Measurements from ENCODE around the gene NEK7.

NEK7 gene

DNA sequence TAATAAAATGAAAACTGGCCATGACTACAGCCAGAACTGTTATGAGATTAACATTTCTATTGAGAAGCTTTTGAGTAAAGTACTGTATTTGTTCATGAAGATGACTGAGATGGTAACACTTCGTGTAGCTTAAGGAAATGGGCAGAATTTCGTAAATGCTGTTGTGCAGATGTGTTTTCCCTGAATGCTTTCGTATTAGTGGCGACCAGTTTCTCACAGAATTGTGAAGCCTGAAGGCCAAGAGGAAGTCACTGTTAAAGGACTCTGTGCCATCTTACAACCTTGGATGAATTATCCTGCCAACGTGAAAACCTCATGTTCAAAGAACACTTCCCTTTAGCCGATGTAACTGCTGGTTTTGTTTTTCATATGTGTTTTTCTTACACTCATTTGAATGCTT lies 164.0 kb downstream of the NEK7 start:
- Histone ChIP-seq H3K9ac (ENCODE audit: low read depth in 1 of 2, low read length in 2 of 2) (no peak overlapping the region), H3K27ac (ENCODE audit: low read depth, low read length) (no peak overlapping the region), H3K9me3 (ENCODE audit: control insufficient read depth in 1 of 2, low read length in 2 of 2) (no peaks in the 10 kb centered on the region), H3K36me3 (ENCODE audit: control insufficient read depth in 1 of 2, insufficient read depth in 2 of 2, low read length in 2 of 2) (peaks cover 0 to 6% of the 10 kb centered on the region in 2 donors), H3K4me1 (ENCODE audit: control insufficient read depth in 1 of 2, insufficient read depth in 2 of 2, low read length in 2 of 2) (no peaks in the 10 kb centered on the region), H3K4me3 (ENCODE audit: low read depth in 1 of 2, low read length in 2 of 2) (no peak overlapping the region), H3K27me3 (ENCODE audit: control insufficient read depth in 1 of 2, insufficient read depth in 2 of 2, low read length in 2 of 2) (no peaks in the 10 kb centered on the region)

DNA sequence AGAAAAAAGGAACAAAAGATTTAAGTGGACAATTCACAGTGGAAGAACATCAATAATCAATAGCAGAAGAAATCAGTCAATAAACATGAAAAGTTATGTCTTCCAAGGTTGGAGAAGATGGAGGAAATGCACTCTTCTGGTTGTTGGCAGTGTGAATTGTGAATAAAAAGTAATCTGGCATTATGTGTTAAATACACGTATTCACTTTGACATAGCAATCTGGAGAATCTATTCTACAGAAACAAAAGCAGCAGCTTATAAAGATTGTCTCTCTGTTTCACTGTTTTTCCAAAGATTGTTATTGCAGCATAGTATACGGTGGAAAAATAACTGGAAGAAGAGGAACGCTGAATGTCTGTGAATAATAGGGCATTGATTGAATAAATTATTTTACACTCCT lies 169.4 kb downstream of the NEK7 start:
- H3K27me3 ChIP-seq (ENCODE audit: control insufficient read depth in 1 of 2, insufficient read depth in 2 of 2, low read length in 2 of 2) = no peaks in the 10 kb centered on the region
- H3K4me1 ChIP-seq (ENCODE audit: control insufficient read depth in 1 of 2, insufficient read depth in 2 of 2, low read length in 2 of 2) = no peaks in the 10 kb centered on the region
- no peak overlapping the region for H3K9ac ChIP-seq (ENCODE audit: low read depth in 1 of 2, low read length in 2 of 2)
- no peaks in the 10 kb centered on the region for H3K36me3 ChIP-seq (ENCODE audit: control insufficient read depth in 1 of 2, insufficient read depth in 2 of 2, low read length in 2 of 2)
- no peak overlapping the region for H3K4me3 ChIP-seq (ENCODE audit: low read depth in 1 of 2, low read length in 2 of 2)
- H3K9me3 ChIP-seq (ENCODE audit: control insufficient read depth in 1 of 2, low read length in 2 of 2) = no peaks in the 10 kb centered on the region
- H3K27ac ChIP-seq (ENCODE audit: low read depth, low read length) = no peak overlapping the region

DNA sequence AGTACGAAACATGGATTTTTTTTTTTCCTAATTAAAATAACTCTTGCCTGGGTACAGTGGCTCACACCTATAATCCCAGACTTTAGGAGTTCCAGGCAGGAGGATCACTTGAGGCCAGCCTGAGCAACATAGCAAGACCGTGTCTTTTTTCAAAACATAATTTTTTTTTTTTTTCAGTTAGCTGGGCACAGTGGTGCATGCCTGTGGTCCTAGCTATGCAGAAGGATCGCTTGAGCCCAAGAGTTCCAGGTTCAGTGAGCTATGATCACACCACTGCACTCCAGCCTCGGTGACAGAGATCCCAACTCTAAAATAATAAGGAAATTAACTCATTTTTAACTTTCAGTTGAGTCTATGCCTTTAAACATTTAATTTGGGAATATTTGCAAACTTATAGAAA lies 170.1 kb downstream of the NEK7 start:
- no peak overlapping the region for H3K4me3 ChIP-seq (ENCODE audit: low read depth in 1 of 2, low read length in 2 of 2)
- no peak overlapping the region for H3K9ac ChIP-seq (ENCODE audit: low read depth in 1 of 2, low read length in 2 of 2)
- H3K36me3 ChIP-seq (ENCODE audit: control insufficient read depth in 1 of 2, insufficient read depth in 2 of 2, low read length in 2 of 2) = no peaks in the 10 kb centered on the region
- H3K4me1 ChIP-seq (ENCODE audit: control insufficient read depth in 1 of 2, insufficient read depth in 2 of 2, low read length in 2 of 2) = no peaks in the 10 kb centered on the region
- no peak overlapping the region for H3K27ac ChIP-seq (ENCODE audit: low read depth, low read length)
- H3K27me3 ChIP-seq (ENCODE audit: control insufficient read depth in 1 of 2, insufficient read depth in 2 of 2, low read length in 2 of 2) = no peaks in the 10 kb centered on the region
- H3K9me3 ChIP-seq (ENCODE audit: control insufficient read depth in 1 of 2, low read length in 2 of 2) = no peaks in the 10 kb centered on the region

- no peaks in the 10 kb centered on the region for H3K9me3 ChIP-seq (ENCODE audit: control insufficient read depth in 1 of 2, low read length in 2 of 2)
- H3K27me3 ChIP-seq (ENCODE audit: control insufficient read depth in 1 of 2, insufficient read depth in 2 of 2, low read length in 2 of 2) = no peaks in the 10 kb centered on the region
- H3K36me3 ChIP-seq (ENCODE audit: control insufficient read depth in 1 of 2, insufficient read depth in 2 of 2, low read length in 2 of 2) = no peaks in the 10 kb centered on the region
- no peak overlapping the region for H3K27ac ChIP-seq (ENCODE audit: low read depth, low read length)
- no peak overlapping the region for H3K4me3 ChIP-seq (ENCODE audit: low read depth in 1 of 2, low read length in 2 of 2)
- no peaks in the 10 kb centered on the region for H3K4me1 ChIP-seq (ENCODE audit: control insufficient read depth in 1 of 2, insufficient read depth in 2 of 2, low read length in 2 of 2)
- no peak overlapping the region for H3K9ac ChIP-seq (ENCODE audit: low read depth in 1 of 2, low read length in 2 of 2)
Observed at GRCh38 chr1:198328458-198329032, 171.7 kb downstream of the NEK7 start.

DNA sequence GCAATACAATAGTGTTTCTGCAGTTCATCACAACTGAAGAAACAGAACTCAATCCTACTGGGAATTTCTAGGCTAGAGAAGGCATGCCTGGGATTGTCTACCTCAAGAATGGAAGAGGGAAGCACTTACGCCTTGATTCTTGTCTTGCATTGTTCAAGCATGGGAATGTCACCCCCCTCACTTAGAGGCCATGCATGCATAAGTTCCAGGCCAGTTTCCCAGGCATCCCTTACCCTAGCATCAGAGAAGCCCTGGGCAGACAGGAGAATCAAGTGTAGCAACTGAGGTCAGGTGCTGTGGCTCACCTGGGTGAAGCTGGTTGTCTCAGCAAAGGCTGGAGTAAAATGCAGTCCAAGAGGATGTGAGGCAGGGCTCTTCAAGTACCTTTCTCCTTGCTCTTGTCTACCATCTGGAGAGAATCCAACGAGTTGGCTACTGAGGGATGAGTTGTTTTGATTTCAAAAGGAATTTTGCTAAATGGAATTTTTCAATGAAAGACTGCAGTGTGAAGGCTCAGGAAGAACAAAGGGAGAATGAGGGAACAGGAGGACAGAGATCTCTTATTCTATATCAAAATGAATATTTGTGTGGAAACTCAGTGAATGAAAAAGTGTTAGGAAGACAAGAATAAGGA lies 174.3 kb downstream of the NEK7 start:
- no peaks in the 10 kb centered on the region for H3K36me3 ChIP-seq (ENCODE audit: control insufficient read depth in 1 of 2, insufficient read depth in 2 of 2, low read length in 2 of 2)
- H3K9ac ChIP-seq (ENCODE audit: low read depth in 1 of 2, low read length in 2 of 2) = no peak overlapping the region

GRCh38 chr1:198333744-198334143 lies 176.9 kb downstream of the NEK7 start:
- H3K4me1 ChIP-seq (ENCODE audit: control insufficient read depth in 1 of 2, insufficient read depth in 2 of 2, low read length in 2 of 2) = no peaks in the 10 kb centered on the region
- no peak overlapping the region for H3K9ac ChIP-seq (ENCODE audit: low read depth in 1 of 2, low read length in 2 of 2)
- no peaks in the 10 kb centered on the region for H3K9me3 ChIP-seq (ENCODE audit: control insufficient read depth in 1 of 2, low read length in 2 of 2)
- no peaks in the 10 kb centered on the region for H3K36me3 ChIP-seq (ENCODE audit: control insufficient read depth in 1 of 2, insufficient read depth in 2 of 2, low read length in 2 of 2)
- H3K4me3 ChIP-seq (ENCODE audit: low read depth in 1 of 2, low read length in 2 of 2) = no peak overlapping the region
- H3K27me3 ChIP-seq (ENCODE audit: control insufficient read depth in 1 of 2, insufficient read depth in 2 of 2, low read length in 2 of 2) = no peaks in the 10 kb centered on the region
- no peak overlapping the region for H3K27ac ChIP-seq (ENCODE audit: low read depth, low read length)

More for the DNA sequence above, 174.3 kb downstream of the NEK7 start:
- Histone ChIP-seq H3K27ac (ENCODE audit: low read depth, low read length) (no peak overlapping the region), H3K4me3 (ENCODE audit: low read depth in 1 of 2, low read length in 2 of 2) (no peak overlapping the region), H3K9me3 (ENCODE audit: control insufficient read depth in 1 of 2, low read length in 2 of 2) (no peaks in the 10 kb centered on the region), H3K27me3 (ENCODE audit: control insufficient read depth in 1 of 2, insufficient read depth in 2 of 2, low read length in 2 of 2) (no peaks in the 10 kb centered on the region), H3K4me1 (ENCODE audit: control insufficient read depth in 1 of 2, insufficient read depth in 2 of 2, low read length in 2 of 2) (no peaks in the 10 kb centered on the region)

GRCh38 chr1:198335663-198336062 lies 178.9 kb downstream of the NEK7 start:
- Histone ChIP-seq H3K27me3 (ENCODE audit: control insufficient read depth in 1 of 2, insufficient read depth in 2 of 2, low read length in 2 of 2) (no peaks in the 10 kb centered on the region), H3K36me3 (ENCODE audit: control insufficient read depth in 1 of 2, insufficient read depth in 2 of 2, low read length in 2 of 2) (no peaks in the 10 kb centered on the region), H3K9ac (ENCODE audit: low read depth in 1 of 2, low read length in 2 of 2) (no peak overlapping the region), H3K4me3 (ENCODE audit: low read depth in 1 of 2, low read length in 2 of 2) (no peak overlapping the region), H3K4me1 (ENCODE audit: control insufficient read depth in 1 of 2, insufficient read depth in 2 of 2, low read length in 2 of 2) (no peaks in the 10 kb centered on the region), H3K9me3 (ENCODE audit: control insufficient read depth in 1 of 2, low read length in 2 of 2) (no peaks in the 10 kb centered on the region), H3K27ac (ENCODE audit: low read depth, low read length) (no peak overlapping the region)

DNA sequence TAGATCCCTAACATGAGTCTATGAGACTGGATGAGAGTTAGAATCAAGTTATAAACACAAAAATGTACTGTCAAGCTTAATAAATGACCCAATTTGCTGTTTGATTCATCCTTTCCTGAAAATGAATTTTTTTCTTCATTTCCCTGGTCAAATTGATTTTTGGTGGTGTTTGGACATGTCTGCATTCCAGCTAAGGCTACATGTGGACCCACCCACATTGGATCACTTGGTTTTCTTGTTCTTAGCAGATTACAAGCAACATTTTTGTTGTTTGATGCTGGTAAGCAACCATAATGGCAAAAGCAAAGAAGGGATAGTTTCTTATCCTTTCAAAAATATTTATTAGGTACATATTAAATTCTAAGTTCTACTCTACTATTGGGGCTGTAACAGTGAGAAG lies 181.1 kb downstream of the NEK7 start:
- Histone ChIP-seq H3K36me3 (ENCODE audit: control insufficient read depth in 1 of 2, insufficient read depth in 2 of 2, low read length in 2 of 2) (no peaks in the 10 kb centered on the region), H3K4me1 (ENCODE audit: control insufficient read depth in 1 of 2, insufficient read depth in 2 of 2, low read length in 2 of 2) (no peaks in the 10 kb centered on the region), H3K27me3 (ENCODE audit: control insufficient read depth in 1 of 2, insufficient read depth in 2 of 2, low read length in 2 of 2) (no peaks in the 10 kb centered on the region), H3K9me3 (ENCODE audit: control insufficient read depth in 1 of 2, low read length in 2 of 2) (no peaks in the 10 kb centered on the region), H3K9ac (ENCODE audit: low read depth in 1 of 2, low read length in 2 of 2) (no peak overlapping the region), H3K4me3 (ENCODE audit: low read depth in 1 of 2, low read length in 2 of 2) (no peak overlapping the region), H3K27ac (ENCODE audit: low read depth, low read length) (no peak overlapping the region)

DNA sequence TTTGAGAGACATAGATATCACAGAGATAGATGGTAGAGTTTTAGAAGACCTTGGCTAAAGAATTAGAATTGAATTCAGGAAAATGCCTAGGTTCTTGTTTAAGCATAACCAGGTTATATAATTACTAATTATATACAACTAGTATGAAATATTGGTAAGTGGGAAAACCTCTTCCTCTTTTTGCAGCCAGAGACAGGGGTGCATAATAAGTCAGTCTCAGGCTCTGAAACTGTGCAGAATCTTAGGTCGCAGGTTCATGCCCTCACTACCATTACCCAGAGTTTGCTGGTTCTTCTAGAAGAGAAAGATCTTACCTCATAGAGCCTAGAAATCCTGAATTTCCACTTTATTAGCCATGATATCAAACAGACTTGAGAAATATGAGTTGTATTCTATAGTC lies 183.3 kb downstream of the NEK7 start:
- Histone ChIP-seq H3K4me1 (ENCODE audit: control insufficient read depth in 1 of 2, insufficient read depth in 2 of 2, low read length in 2 of 2) (no peaks in the 10 kb centered on the region), H3K9me3 (ENCODE audit: control insufficient read depth in 1 of 2, low read length in 2 of 2) (no peaks in the 10 kb centered on the region), H3K27ac (ENCODE audit: low read depth, low read length) (no peak overlapping the region)

GRCh38 chr1:198346178-198346577 lies 189.4 kb downstream of the NEK7 start:
- no peaks in the 10 kb centered on the region for H3K4me1 ChIP-seq (ENCODE audit: control insufficient read depth in 1 of 2, insufficient read depth in 2 of 2, low read length in 2 of 2)
- H3K4me3 ChIP-seq (ENCODE audit: low read depth in 1 of 2, low read length in 2 of 2) = no peak overlapping the region
- no peaks in the 10 kb centered on the region for H3K36me3 ChIP-seq (ENCODE audit: control insufficient read depth in 1 of 2, insufficient read depth in 2 of 2, low read length in 2 of 2)
- H3K27ac ChIP-seq (ENCODE audit: low read depth, low read length) = no peak overlapping the region
- H3K9ac ChIP-seq (ENCODE audit: low read depth in 1 of 2, low read length in 2 of 2) = no peak overlapping the region
- no peaks in the 10 kb centered on the region for H3K27me3 ChIP-seq (ENCODE audit: control insufficient read depth in 1 of 2, insufficient read depth in 2 of 2, low read length in 2 of 2)
- H3K9me3 ChIP-seq (ENCODE audit: control insufficient read depth in 1 of 2, low read length in 2 of 2) = no peaks in the 10 kb centered on the region

More for the DNA sequence above, 183.3 kb downstream of the NEK7 start:
- Histone ChIP-seq H3K4me3 (ENCODE audit: low read depth in 1 of 2, low read length in 2 of 2) (no peak overlapping the region), H3K9ac (ENCODE audit: low read depth in 1 of 2, low read length in 2 of 2) (no peak overlapping the region), H3K36me3 (ENCODE audit: control insufficient read depth in 1 of 2, insufficient read depth in 2 of 2, low read length in 2 of 2) (no peaks in the 10 kb centered on the region), H3K27me3 (ENCODE audit: control insufficient read depth in 1 of 2, insufficient read depth in 2 of 2, low read length in 2 of 2) (no peaks in the 10 kb centered on the region)

Measured in duodenal mucosa (tissue), 2 donors.